B cell (primary cell): ENCODE data around the gene TMOD4. TPM values are rescaled to one million over a fixed set of nuclear protein-coding genes. Genes with fewer than 3 reads are reported as not detected.

ENCODE experiments used
- ATAC-seq: fragments of 200-7000 bp; cut with Tn5 transposase; one replicate; pipeline ENCODE4 v1.10.0; 2021; ENCODE audit warnings: low read depth, mild to moderate bottlenecking, moderate number of reproducible peaks, moderate library complexity
- CTCF ChIA-PET: fragments of 350-600 bp; sonication (Branson Sonifier 250); formaldehyde crosslinking; loops from one replicate; lab custom pipeline; 2021; ENCODE audit warnings: antibody characterized with exemption, inconsistent platforms; lab: Charles Lee
- POLR2A ChIA-PET: fragments of 350-600 bp; sonication (Branson Sonifier 250); formaldehyde crosslinking; loops from one replicate; lab custom pipeline; 2021; ENCODE audit warnings: antibody characterized with exemption; lab: Charles Lee
- DNase-seq: peaks from one replicate; pipeline ENCODE4 v3.0.0; 2013
- H2AFZ ChIP-seq: 2 replicates; pipeline ENCODE4 v1.6.1; 2012; ENCODE audit warnings: mild to moderate bottlenecking, low read depth, low read length; ENCODE audit not compliant: insufficient read depth, poor library complexity, severe bottlenecking
- H3K27ac ChIP-seq, 2 donors: 1 replicate in 1 of 2; 2 replicates in 1 of 2; pipeline ENCODE4 v1.5.1; 2012 to 2013; ENCODE audit warnings: low read length in 2 of 2, mild to moderate bottlenecking in 2 of 2, moderate library complexity in 1 of 2
- H3K27me3 ChIP-seq, 4 experiments: fragments of 200-600 bp in 1 of 4; sonication (generic) in 1 of 4; replicated peaks in 1 of 4; 1 replicate in 2 of 4; 2 replicates in 2 of 4; pipeline versions ENCODE4 v1.6.1 to v1.7.0; 2013 to 2016; ENCODE audit warnings: low read length in 3 of 4, mild to moderate bottlenecking in 2 of 4, mixed read lengths in 1 of 4, moderate library complexity in 1 of 4; ENCODE audit not compliant: insufficient read depth in 4 of 4, control insufficient read depth in 3 of 4; ENCODE audit errors: control extremely low read depth in 1 of 4
- H3K36me3 ChIP-seq, 2 experiments: replicated peaks in 1 of 2; 1 replicate in 1 of 2; 2 replicates in 1 of 2; pipeline versions ENCODE4 v1.6.1 to v1.7.1; 2013; ENCODE audit warnings: low read length in 1 of 2; ENCODE audit not compliant: insufficient read depth in 2 of 2, control insufficient read depth in 1 of 2; ENCODE audit errors: control extremely low read depth in 1 of 2, extremely low read depth in 1 of 2
- H3K4me1 ChIP-seq, 2 donors: fragments of 200-600 bp in 1 of 2; sonication (generic) in 1 of 2; 1 replicate in 1 of 2; 2 replicates in 1 of 2; pipeline versions ENCODE4 v1.5.1 to v1.6.1; 2013 to 2017; ENCODE audit warnings: low read length in 2 of 2; ENCODE audit not compliant: control insufficient read depth in 2 of 2, insufficient read depth in 2 of 2
- H3K4me2 ChIP-seq: replicated peaks from 2 replicates; pipeline ENCODE3; 2012; ENCODE audit warnings: mild to moderate bottlenecking, low read depth, low read length; ENCODE audit not compliant: poor library complexity, severe bottlenecking
- H3K4me3 ChIP-seq, 5 experiments: fragments of 200-600 bp in 1 of 5; sonication (generic) in 1 of 5; 1 replicate in 3 of 5; 2 replicates in 2 of 5; pipeline versions ENCODE4 v1.5.1 to v1.7.0; 2011 to 2016; ENCODE audit warnings: low read length in 4 of 5, mild to moderate bottlenecking in 4 of 5, low read depth in 2 of 5, control low read depth in 1 of 5, moderate library complexity in 1 of 5; ENCODE audit not compliant: insufficient read depth in 1 of 5; ENCODE audit errors: control extremely low read depth in 1 of 5, extremely low read depth in 1 of 5
- H3K79me2 ChIP-seq: fragments of 200-600 bp; sonication (generic); one replicate; pipeline ENCODE4 v1.6.0; 2016; ENCODE audit warnings: low read length; ENCODE audit not compliant: control insufficient read depth, insufficient read depth
- H3K9ac ChIP-seq: fragments of 200-600 bp; sonication (generic); 2 replicates; pipeline ENCODE4 v1.6.1; 2017; ENCODE audit warnings: mild to moderate bottlenecking, low read length, moderate library complexity
- H3K9me3 ChIP-seq, 3 donors: one replicate each; pipeline versions ENCODE4 v1.6.1 to v1.7.1; 2013; ENCODE audit warnings: low read length in 2 of 3; ENCODE audit not compliant: control insufficient read depth in 2 of 3, insufficient read depth in 1 of 3; ENCODE audit errors: control extremely low read depth in 1 of 3
- H4K20me1 ChIP-seq: 2 replicates; pipeline ENCODE4 v1.6.0; 2012; ENCODE audit warnings: mild to moderate bottlenecking, low read length; ENCODE audit not compliant: insufficient read depth, control insufficient read depth, poor library complexity, severe bottlenecking
- H3K27ac Mint-ChIP-seq: one replicate; pipeline ENCODE4 v1.8.0; 2021; ENCODE audit warnings: mixed read lengths
- H3K27me3 Mint-ChIP-seq: one replicate; pipeline ENCODE4 v1.8.0; 2021; ENCODE audit warnings: mixed read lengths
- H3K4me1 Mint-ChIP-seq: one replicate; pipeline ENCODE4 v1.8.0; 2021; ENCODE audit warnings: mixed read lengths
- H3K4me3 Mint-ChIP-seq: one replicate; pipeline ENCODE4 v1.8.0; 2021; ENCODE audit warnings: mixed read lengths
- H3K9me3 Mint-ChIP-seq: one replicate; pipeline ENCODE4 v1.8.0; 2022; ENCODE audit warnings: mixed read lengths; ENCODE audit not compliant: insufficient read depth
- CTCF ChIP-seq: fragments of 200-600 bp; IDR thresholded peaks from one replicate; pipeline ENCODE4 v1.8.0; 2022; ENCODE audit warnings: antibody characterized with exemption, mild to moderate bottlenecking
- EZH2 ChIP-seq: IDR thresholded peaks from 2 replicates; pipeline ENCODE4 v1.6.1; 2012; ENCODE audit warnings: borderline replicate concordance, low read depth, mild to moderate bottlenecking, moderate library complexity, low read length; ENCODE audit not compliant: insufficient read depth, poor library complexity, severe bottlenecking
- WGBS: methylation state at CpG from one replicate; pipeline ENCODE4 v1.1.5; 2013; ENCODE audit warnings: missing lambda C conversion rate; ENCODE audit not compliant: insufficient coverage; 5-methylcytosine and 5-hydroxymethylcytosine counted together
- intact Hi-C: fragments of 100-400 bp; cut with micrococcal nuclease; formaldehyde crosslinking; loops from one replicate; pipeline ENCODE4 v1.10.0; 2022
- polyA plus RNA-seq: library from polyadenylated mRNA; depleted of rRNA; stranded (reverse); fragments of >200 nt; gene quantifications from 2 replicates; pipeline ENCODE4 v1.2.3, GENCODE V29; 2012
- total RNA-seq, 2 donors: library from RNA; stranded (reverse); fragments of 120-200 nt in 1 of 2; gene quantifications; 1 replicate in 1 of 2; 2 replicates in 1 of 2; pipeline versions ENCODE4 v1.2.3 to v1.2.4, GENCODE V29; 2013 to 2022

The TMOD4 gene
- total and polyA plus RNA-seq, 2 donors (not counting 1 experiment from before 2014, with no cell fraction given), result 1.7 to 3.5 TPM

DNA sequence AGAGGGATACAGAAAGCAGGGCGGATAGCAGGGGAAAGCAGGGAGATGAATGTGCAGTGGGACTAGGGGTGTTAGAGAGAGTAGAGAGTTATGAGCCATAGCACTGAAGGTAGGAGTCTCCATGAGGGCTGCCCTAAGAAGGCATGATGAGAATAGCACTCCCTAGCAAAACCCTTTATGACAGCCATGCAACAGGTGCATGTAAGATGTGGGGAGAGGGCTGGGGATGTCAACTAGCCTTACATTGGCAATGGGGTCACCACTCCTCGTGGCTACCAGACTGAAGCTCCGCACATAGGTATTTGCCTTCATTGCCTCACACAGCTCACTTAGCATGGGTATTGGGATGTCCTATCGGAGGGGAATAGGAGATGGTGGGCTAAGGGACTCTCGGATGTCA is 4.6 kb downstream of the TMOD4 start:
- Mint-ChIP-seq H3K4me3 (no peak overlapping the region), H3K27me3 (no peaks in the 10 kb centered on the region), H3K27ac (peak overlapping the region; percentile 5), H3K9me3 (no peaks in the 10 kb centered on the region), H3K4me1 (peaks cover 14% of the 10 kb centered on the region)
- no peak overlapping the region for H3K9ac ChIP-seq
- H3K27ac ChIP-seq, result no peak overlapping the region
- ChIA-PET POLR2A (no interaction called here), CTCF (interaction anchor here (0.6 kb wide), 1 partner anchor 21 kb away, joined by 5 read pairs; no protein-coding TSS in a partner anchor)
- no peaks in the 10 kb centered on the region for H4K20me1 ChIP-seq
- peaks cover 10 to 11% of the 10 kb centered on the region in 2 donors for H3K4me1 ChIP-seq
- peaks cover 4 to 51% of the 10 kb centered on the region in 2 experiments for H3K36me3 ChIP-seq
- DNase-seq (no peak), ATAC-seq (no peak)
- 100% methylated on average over 3 of the region's 5 CpGs for WGBS
- no peak overlapping the region for H2AFZ ChIP-seq
- intact Hi-C loops, result no loop called here
- TF ChIP-seq CTCF (no peak), EZH2 (no peak)
- H3K4me2 ChIP-seq, result no peak overlapping the region
- H3K9me3 ChIP-seq, result no peaks in the 10 kb centered on the region
- H3K27me3 ChIP-seq, result no peaks in the 10 kb centered on the region
- no peak overlapping the region for H3K4me3 ChIP-seq
- peaks cover 11% of the 10 kb centered on the region for H3K79me2 ChIP-seq

DNA sequence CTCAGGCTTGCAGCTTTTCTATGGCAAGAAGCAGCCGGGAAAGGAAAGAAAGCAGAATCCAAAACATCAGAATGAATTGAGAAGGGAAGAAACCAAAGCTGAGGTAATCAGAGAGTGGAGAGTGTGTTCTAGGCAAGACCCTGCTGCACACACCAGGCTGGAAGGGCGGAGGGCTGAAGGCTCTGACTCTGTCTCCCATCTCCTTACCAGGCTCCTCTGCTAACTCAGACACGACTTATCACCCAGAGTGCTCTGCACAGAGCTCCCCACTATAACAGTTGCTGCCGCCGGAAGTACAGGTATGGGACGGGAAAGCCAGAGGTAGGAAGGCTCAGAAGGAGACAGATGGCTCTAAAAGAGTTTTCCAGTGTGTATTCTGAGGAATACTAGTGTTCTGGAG is 8.7 kb downstream of the TMOD4 start:
- peaks cover 19% of the 10 kb centered on the region for H3K79me2 ChIP-seq
- H4K20me1 ChIP-seq, result no peaks in the 10 kb centered on the region
- no peak for TF ChIP-seq CTCF
- TF ChIP-seq EZH2, result no peak
- H3K27me3 Mint-ChIP-seq, result no peaks in the 10 kb centered on the region
- no peaks in the 10 kb centered on the region for H3K9me3 Mint-ChIP-seq
- 93% methylated on average over 3 of the region's 6 CpGs for WGBS
- intact Hi-C loops, result loop anchor here (10.0 kb wide), 3 partner anchors 178 to 682 kb away; partner anchors contain the start of genes CTSS, RFX5 and TARS2
- peaks cover 16 to 20% of the 10 kb centered on the region in 2 donors for H3K4me1 ChIP-seq
- peak overlapping the region; percentile 92 for H3K4me3 Mint-ChIP-seq
- peaks cover 3 to 38% of the 10 kb centered on the region in 2 experiments for H3K36me3 ChIP-seq
- peak overlapping the region; percentile 82 for H3K9ac ChIP-seq
- ATAC-seq (no peak), DNase-seq (no peak)
- no peaks in the 10 kb centered on the region for H3K27me3 ChIP-seq
- peak overlapping the region; percentile 91 for H3K4me2 ChIP-seq
- POLR2A ChIA-PET, result interaction anchor here (0.6 to 0.7 kb wide), 3 partner anchors 13 to 159 kb away, joined by 3 to 4 read pairs (median 3); partner anchors contain the start of gene PRUNE1
- CTCF ChIA-PET, result interaction anchor here (0.9 to 2.7 kb wide), 4 partner anchors 8 to 68 kb away, joined by 3 to 9 read pairs (median 6); partner anchors contain the start of gene TNFAIP8L2
- no peak overlapping the region for H2AFZ ChIP-seq
- H3K27ac ChIP-seq, result no peak overlapping the region
- no peaks in the 10 kb centered on the region for H3K9me3 ChIP-seq
- H3K4me3 ChIP-seq, result peak overlapping the region in 1 of 5 experiments; percentile 99
- peaks cover 32% of the 10 kb centered on the region for H3K4me1 Mint-ChIP-seq
- peak overlapping the region; percentile 96 for H3K27ac Mint-ChIP-seq
